ENCODE results near the gene TSKS. TPM values are rescaled to one million over a fixed set of nuclear protein-coding genes. Genes with fewer than 3 reads are reported as not detected.

TSKS gene
- total RNA-seq, 6 donors from 2014 or later, result 0.15 to 0.91 (median 0.37) TPM; not detected in 3

- no peak for ATAC-seq (ENCODE audit: low FRiP score in 2 of 2)
- Histone ChIP-seq H3K36me3 (peaks cover 15 to 92% (median 59%) of the 10 kb centered on the region in 4 donors), H3K9me3 (no peaks in the 10 kb centered on the region), H3K27me3 (no peaks in the 10 kb centered on the region), H3K27ac (no peak overlapping the region), H3K4me3 (no peak overlapping the region), H3K4me1 (peaks cover 0 to 5% (median 2%) of the 10 kb centered on the region in 4 donors)
- TF ChIP-seq POLR2A (IDR thresholded peaks at IDR 0.05), result no peak
- no peak for TF ChIP-seq POLR2AphosphoS5 (IDR thresholded peaks at IDR 0.05)
- TF ChIP-seq EP300 (IDR thresholded peaks at IDR 0.05), result no peak
- no peak for TF ChIP-seq CTCF (IDR thresholded peaks at IDR 0.05)
- WGBS, 2 donors, result 90 to 91% methylated on average over 4 to 5 of the region's 5 CpGs
- no peak for DNase-seq
These were observed 24.6 kb upstream of the TSKS start for GRCh38 chr19:49787746-49788145.

GRCh38 chr19:49786376-49786820 lies 23.3 kb upstream of the TSKS start:
- H3K36me3 ChIP-seq, result peaks cover 12 to 90% (median 53%) of the 10 kb centered on the region in 4 donors
- 76 to 89% methylated on average over 9 of the region's 9 CpGs for WGBS, 2 donors
- peak in 1 of 2 donors; percentile 74 for ATAC-seq (ENCODE audit: low FRiP score in 2 of 2)

GRCh38 chr19:49782515-49782914 lies 19.4 kb upstream of the TSKS start:
- H3K4me1 ChIP-seq, result peaks cover 0 to 11% (median 4%) of the 10 kb centered on the region in 4 donors
- no peak overlapping the region for H3K4me3 ChIP-seq
- no peak for TF ChIP-seq EP300 (IDR thresholded peaks at IDR 0.05)
- no peak for TF ChIP-seq CTCF (IDR thresholded peaks at IDR 0.05)
- TF ChIP-seq POLR2AphosphoS5 (IDR thresholded peaks at IDR 0.05), result no peak
- no peak for TF ChIP-seq POLR2A (IDR thresholded peaks at IDR 0.05)
- H3K36me3 ChIP-seq, result peaks cover 12 to 55% (median 29%) of the 10 kb centered on the region in 4 donors
- WGBS, 2 donors, result 98 to 100% methylated on average over 9 to 18 of the region's 18 CpGs
- H3K27ac ChIP-seq, result no peak overlapping the region
- DNase-seq (no peak), ATAC-seq (ENCODE audit: low FRiP score in 2 of 2) (no peak)
- no peaks in the 10 kb centered on the region for H3K9me3 ChIP-seq
- H3K27me3 ChIP-seq, result no peaks in the 10 kb centered on the region

More at GRCh38 chr19:49786376-49786820, 23.3 kb upstream of the TSKS start:
- no peak for TF ChIP-seq EP300 (IDR thresholded peaks at IDR 0.05)
- no peak for TF ChIP-seq CTCF (IDR thresholded peaks at IDR 0.05)
- no peak for TF ChIP-seq POLR2A (IDR thresholded peaks at IDR 0.05)
- no peak for TF ChIP-seq POLR2AphosphoS5 (IDR thresholded peaks at IDR 0.05)
- no peaks in the 10 kb centered on the region for H3K9me3 ChIP-seq
- no peak for DNase-seq
- H3K4me1 ChIP-seq, result peaks cover 0 to 7% (median 2%) of the 10 kb centered on the region in 4 donors
- H3K4me3 ChIP-seq, result no peak overlapping the region
- H3K27me3 ChIP-seq, result no peaks in the 10 kb centered on the region
- H3K27ac ChIP-seq, result peak overlapping the region in 1 of 4 donors; percentile 22

- WGBS, 2 donors, result 83 to 87% methylated on average over 1 to 7 of the region's 7 CpGs
- Histone ChIP-seq H3K4me3 (no peak overlapping the region), H3K27ac (no peak overlapping the region), H3K4me1 (peaks cover 0 to 6% (median 3%) of the 10 kb centered on the region in 4 donors), H3K9me3 (no peaks in the 10 kb centered on the region), H3K36me3 (peaks cover 12 to 47% (median 28%) of the 10 kb centered on the region in 4 donors), H3K27me3 (no peaks in the 10 kb centered on the region)
- ATAC-seq (ENCODE audit: low FRiP score in 2 of 2), result peak in 1 of 2 donors; percentile 39
- DNase-seq, result no peak
- TF ChIP-seq CTCF (IDR thresholded peaks at IDR 0.05) (no peak), POLR2AphosphoS5 (IDR thresholded peaks at IDR 0.05) (no peak), EP300 (IDR thresholded peaks at IDR 0.05) (no peak), POLR2A (IDR thresholded peaks at IDR 0.05) (no peak)
These were observed 18.3 kb upstream of the TSKS start for GRCh38 chr19:49781394-49781793.

DNA sequence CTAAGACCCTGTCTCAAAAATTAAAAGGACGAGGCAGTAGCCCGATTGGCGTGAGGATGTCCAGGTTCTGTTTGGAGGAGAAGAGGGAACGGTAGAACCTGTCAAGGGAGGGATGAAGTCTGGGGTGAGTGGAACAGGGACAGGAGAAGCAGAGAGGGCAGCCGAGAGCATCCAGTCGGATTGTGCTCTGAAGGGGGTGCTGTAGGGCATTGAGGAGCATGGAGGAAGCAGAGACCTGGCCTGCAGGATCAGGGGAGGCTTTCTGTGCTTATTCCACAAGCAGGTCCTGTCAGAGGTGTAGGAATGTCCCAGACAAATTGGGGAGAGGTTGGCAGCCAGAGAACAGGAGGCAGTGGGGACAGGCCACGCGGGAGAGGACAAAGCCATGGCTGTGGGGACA lies 17.8 kb upstream of the TSKS start:
- no peak for DNase-seq
- no peaks in the 10 kb centered on the region for H3K27me3 ChIP-seq
- H3K4me1 ChIP-seq, result peaks cover 0 to 6% (median 2%) of the 10 kb centered on the region in 4 donors
- no peak overlapping the region for H3K4me3 ChIP-seq
- TF ChIP-seq EP300 (IDR thresholded peaks at IDR 0.05) (no peak), CTCF (IDR thresholded peaks at IDR 0.05) (no peak), POLR2AphosphoS5 (IDR thresholded peaks at IDR 0.05) (no peak)
- H3K9me3 ChIP-seq, result no peaks in the 10 kb centered on the region
- 89% methylated on average over 8 of the region's 8 CpGs for WGBS, 2 donors
- ATAC-seq (ENCODE audit: low FRiP score in 2 of 2), result no peak
- peaks cover 12 to 46% (median 32%) of the 10 kb centered on the region in 4 donors for H3K36me3 ChIP-seq
- no peak overlapping the region for H3K27ac ChIP-seq

All from upper lobe of left lung (tissue), 6 donors.